ENCODE measurements around the gene KHNYN.

KHNYN gene

GRCh38 chr14:24390701-24391468, 38.9 kb upstream of the KHNYN start:
- H3K4me2 ChIP-seq: no peak overlapping the region
- H3K4me3 ChIP-seq (IDR thresholded peaks at IDR 0.05; ENCODE audit: insufficient read depth, low read depth, low read length): no peak overlapping the region
- TF ChIP-seq, protein P1, sequence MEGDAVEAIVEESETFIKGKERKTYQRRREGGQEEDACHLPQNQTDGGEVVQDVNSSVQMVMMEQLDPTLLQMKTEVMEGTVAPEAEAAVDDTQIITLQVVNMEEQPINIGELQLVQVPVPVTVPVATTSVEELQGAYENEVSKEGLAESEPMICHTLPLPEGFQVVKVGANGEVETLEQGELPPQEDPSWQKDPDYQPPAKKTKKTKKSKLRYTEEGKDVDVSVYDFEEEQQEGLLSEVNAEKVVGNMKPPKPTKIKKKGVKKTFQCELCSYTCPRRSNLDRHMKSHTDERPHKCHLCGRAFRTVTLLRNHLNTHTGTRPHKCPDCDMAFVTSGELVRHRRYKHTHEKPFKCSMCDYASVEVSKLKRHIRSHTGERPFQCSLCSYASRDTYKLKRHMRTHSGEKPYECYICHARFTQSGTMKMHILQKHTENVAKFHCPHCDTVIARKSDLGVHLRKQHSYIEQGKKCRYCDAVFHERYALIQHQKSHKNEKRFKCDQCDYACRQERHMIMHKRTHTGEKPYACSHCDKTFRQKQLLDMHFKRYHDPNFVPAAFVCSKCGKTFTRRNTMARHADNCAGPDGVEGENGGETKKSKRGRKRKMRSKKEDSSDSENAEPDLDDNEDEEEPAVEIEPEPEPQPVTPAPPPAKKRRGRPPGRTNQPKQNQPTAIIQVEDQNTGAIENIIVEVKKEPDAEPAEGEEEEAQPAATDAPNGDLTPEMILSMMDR (conservative IDR thresholded peaks at IDR 0.05; ENCODE audit: low read depth, low read length): no peak
- H3K27ac ChIP-seq: no peak overlapping the region
- no peaks in the 10 kb centered on the region for H3K4me1 ChIP-seq (ENCODE audit: low read depth, poor library complexity, severe bottlenecking)
- no peak overlapping the region for H2AFZ ChIP-seq (ENCODE audit: low read depth)
- H3K27me3 ChIP-seq (ENCODE audit: insufficient read depth, low read depth): no peaks in the 10 kb centered on the region
- H3K79me2 ChIP-seq (ENCODE audit: insufficient read depth, low read depth): no peaks in the 10 kb centered on the region
- no peaks in the 10 kb centered on the region for H4K20me1 ChIP-seq (ENCODE audit: insufficient read depth)
- H3K36me3 ChIP-seq (ENCODE audit: insufficient read depth): no peaks in the 10 kb centered on the region
- H3K9ac ChIP-seq: no peak overlapping the region

- H2AFZ ChIP-seq (ENCODE audit: low read depth): no peak overlapping the region
- no peaks in the 10 kb centered on the region for H3K79me2 ChIP-seq (ENCODE audit: insufficient read depth, low read depth)
- H3K27me3 ChIP-seq (ENCODE audit: insufficient read depth, low read depth): no peaks in the 10 kb centered on the region
- no peak overlapping the region for H3K9ac ChIP-seq
- no peaks in the 10 kb centered on the region for H4K20me1 ChIP-seq (ENCODE audit: insufficient read depth)
- H3K27ac ChIP-seq: no peak overlapping the region
- no peak overlapping the region for H3K4me2 ChIP-seq
- H3K4me3 ChIP-seq (IDR thresholded peaks at IDR 0.05; ENCODE audit: insufficient read depth, low read depth, low read length): no peak overlapping the region
- TF ChIP-seq, protein P1 (conservative IDR thresholded peaks at IDR 0.05; ENCODE audit: low read depth, low read length): no peak
- no peaks in the 10 kb centered on the region for H3K4me1 ChIP-seq (ENCODE audit: low read depth, poor library complexity, severe bottlenecking)
- no peaks in the 10 kb centered on the region for H3K36me3 ChIP-seq (ENCODE audit: insufficient read depth)
Measured at GRCh38 chr14:24392325-24393091, 37.2 kb upstream of the KHNYN start.

DNA sequence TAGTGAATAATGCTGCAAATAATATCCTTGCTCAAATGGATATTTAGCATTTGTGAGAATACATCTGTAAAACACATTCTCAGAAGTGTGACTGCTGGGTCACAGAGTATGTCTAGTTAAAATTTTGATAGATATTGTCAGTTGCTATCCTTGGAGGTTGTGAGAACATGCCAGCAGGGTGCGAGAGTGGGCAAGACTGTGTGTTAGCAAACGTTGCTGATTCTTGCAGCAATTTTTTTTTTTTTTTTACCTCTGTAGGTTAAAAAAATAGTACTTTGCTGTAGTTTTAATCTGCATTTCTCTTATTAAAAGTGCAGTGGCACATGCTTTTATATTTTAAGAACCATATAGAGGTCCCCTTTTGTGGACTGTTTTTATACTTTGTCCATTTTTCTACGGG, 35.5 kb upstream of the KHNYN start:
- Histone ChIP-seq H3K27me3 (ENCODE audit: insufficient read depth, low read depth) (no peaks in the 10 kb centered on the region), H3K4me3 (IDR thresholded peaks at IDR 0.05; ENCODE audit: insufficient read depth, low read depth, low read length) (no peak overlapping the region), H4K20me1 (ENCODE audit: insufficient read depth) (no peaks in the 10 kb centered on the region), H3K4me2 (no peak overlapping the region), H3K79me2 (ENCODE audit: insufficient read depth, low read depth) (no peaks in the 10 kb centered on the region), H3K36me3 (ENCODE audit: insufficient read depth) (no peaks in the 10 kb centered on the region), H3K4me1 (ENCODE audit: low read depth, poor library complexity, severe bottlenecking) (no peaks in the 10 kb centered on the region), H3K27ac (no peak overlapping the region), H2AFZ (ENCODE audit: low read depth) (no peak overlapping the region), H3K9ac (no peak overlapping the region)
- TF ChIP-seq, protein P1 (conservative IDR thresholded peaks at IDR 0.05; ENCODE audit: low read depth, low read length): no peak

DNA sequence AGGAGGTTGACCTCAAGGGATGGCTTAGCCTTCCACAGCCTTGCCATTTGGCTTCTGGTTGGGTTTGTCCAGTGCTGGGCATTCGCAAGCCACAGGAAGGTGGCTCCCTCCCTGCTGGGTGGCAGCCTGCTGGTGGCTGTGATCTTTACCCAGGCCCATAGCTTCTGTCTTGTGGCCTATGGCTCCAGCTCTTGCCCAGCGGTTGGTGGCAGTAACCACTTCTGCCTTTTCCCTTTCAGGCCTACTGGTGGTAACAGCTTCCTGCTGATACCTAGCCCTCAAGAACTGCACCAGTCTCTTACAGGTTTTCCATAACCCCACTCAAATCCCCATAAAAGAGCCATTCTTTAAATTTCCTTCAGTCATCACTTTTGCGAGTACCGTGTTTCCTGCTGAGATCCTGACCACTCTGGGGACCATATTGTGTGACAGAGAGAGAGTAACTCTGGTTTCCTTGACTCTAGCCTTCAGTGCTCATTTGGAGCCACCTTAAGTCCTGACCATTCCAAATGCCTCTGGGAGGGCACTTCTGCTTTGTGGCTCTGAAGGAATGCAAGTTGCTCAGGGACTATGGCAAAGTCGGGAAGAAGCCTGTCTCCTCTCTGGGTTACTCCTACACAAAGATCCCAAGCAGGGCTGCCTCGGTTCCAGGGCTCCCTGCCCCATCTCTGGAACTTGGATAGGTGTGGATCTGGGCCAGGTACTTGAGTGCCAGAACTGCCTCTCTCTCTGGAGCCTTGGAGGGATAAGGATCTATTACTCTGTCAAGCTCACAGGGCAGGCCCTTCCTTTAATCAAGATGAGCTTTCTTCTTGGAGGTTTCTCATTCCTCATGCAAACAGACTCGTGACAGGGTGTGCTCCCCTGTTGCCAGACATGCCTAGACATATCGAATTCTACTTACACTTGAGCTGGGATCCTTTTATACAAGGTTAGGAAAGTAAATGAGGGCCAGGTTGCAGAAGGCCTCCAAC, 33.9 kb upstream of the KHNYN start:
- Histone ChIP-seq H3K79me2 (ENCODE audit: insufficient read depth, low read depth) (no peaks in the 10 kb centered on the region), H3K36me3 (ENCODE audit: insufficient read depth) (no peaks in the 10 kb centered on the region), H4K20me1 (ENCODE audit: insufficient read depth) (no peaks in the 10 kb centered on the region), H3K27ac (no peak overlapping the region), H3K9ac (no peak overlapping the region), H3K4me1 (ENCODE audit: low read depth, poor library complexity, severe bottlenecking) (no peaks in the 10 kb centered on the region), H3K4me3 (IDR thresholded peaks at IDR 0.05; ENCODE audit: insufficient read depth, low read depth, low read length) (no peak overlapping the region), H3K27me3 (ENCODE audit: insufficient read depth, low read depth) (no peaks in the 10 kb centered on the region), H2AFZ (ENCODE audit: low read depth) (no peak overlapping the region), H3K4me2 (no peak overlapping the region)
- TF ChIP-seq, protein P1 (conservative IDR thresholded peaks at IDR 0.05; ENCODE audit: low read depth, low read length): no peak

Measured in KMS-11 (cell line).